ENCODE measurements around the gene EDA.
"Not testable (repeated sequence)": the region's sequence is repeated elsewhere in the genome, so short reads cannot be mapped to it uniquely, and the experiment has no call there.

Gene EDA

DNA sequence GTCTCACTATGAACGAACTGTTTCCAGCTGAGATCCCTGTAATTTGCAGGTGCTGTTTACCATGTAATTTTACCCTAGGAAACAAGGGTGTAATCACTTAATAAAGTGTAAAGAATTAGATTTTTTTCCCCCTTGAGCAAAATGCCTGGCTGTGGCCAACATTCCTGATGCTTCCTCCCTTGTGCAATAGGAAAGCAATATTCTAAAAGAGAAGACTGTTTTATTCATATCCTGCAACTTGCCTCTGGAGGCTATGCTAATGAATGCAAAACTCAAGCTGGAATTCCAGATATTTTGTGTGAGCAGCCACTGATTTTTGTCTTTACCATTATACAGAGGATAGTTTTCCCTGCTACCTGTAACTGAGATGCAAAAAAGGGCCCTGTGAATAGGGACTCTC, 335.8 kb downstream of the EDA start:
- no peak overlapping the region for H3K27ac ChIP-seq (ENCODE audit: low read depth, low read length)
- no peak overlapping the region for H3K4me3 ChIP-seq (ENCODE audit: low read length)
- H3K9ac ChIP-seq (ENCODE audit: low read depth, low read length), result no peak overlapping the region
- H3K4me1 ChIP-seq (ENCODE audit: insufficient read depth, low read length), result no peaks in the 10 kb centered on the region
- 90% methylated on average over 1 of the region's 1 CpG for WGBS
- H3K9me3 ChIP-seq (ENCODE audit: insufficient read depth, low read depth, low read length), result no peaks in the 10 kb centered on the region
- H3K36me3 ChIP-seq (ENCODE audit: insufficient read depth, low read length), result no peaks in the 10 kb centered on the region
- no peaks in the 10 kb centered on the region for H3K27me3 ChIP-seq (ENCODE audit: insufficient read depth, low read length)

DNA sequence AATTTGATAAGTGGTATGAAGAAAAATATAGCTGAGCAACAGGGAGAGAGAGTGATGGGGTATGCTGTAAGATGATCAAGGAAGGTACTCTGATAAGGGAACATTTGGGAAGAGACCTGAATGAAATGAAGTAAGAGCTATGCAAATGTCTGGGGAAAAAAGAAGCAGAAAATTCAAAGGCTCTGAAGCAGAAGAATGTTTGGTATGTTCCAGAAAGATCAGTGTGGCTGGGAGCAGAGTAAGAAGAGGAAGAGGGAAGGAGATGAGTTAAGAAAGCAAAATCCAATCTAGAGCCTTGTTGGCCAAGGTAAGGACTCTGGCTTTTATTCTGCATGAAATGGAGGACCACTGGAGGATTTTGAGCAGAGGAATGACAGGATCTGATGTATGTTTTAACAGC, 343.8 kb downstream of the EDA start:
- no peak overlapping the region for H3K27ac ChIP-seq (ENCODE audit: low read depth, low read length)

DNA sequence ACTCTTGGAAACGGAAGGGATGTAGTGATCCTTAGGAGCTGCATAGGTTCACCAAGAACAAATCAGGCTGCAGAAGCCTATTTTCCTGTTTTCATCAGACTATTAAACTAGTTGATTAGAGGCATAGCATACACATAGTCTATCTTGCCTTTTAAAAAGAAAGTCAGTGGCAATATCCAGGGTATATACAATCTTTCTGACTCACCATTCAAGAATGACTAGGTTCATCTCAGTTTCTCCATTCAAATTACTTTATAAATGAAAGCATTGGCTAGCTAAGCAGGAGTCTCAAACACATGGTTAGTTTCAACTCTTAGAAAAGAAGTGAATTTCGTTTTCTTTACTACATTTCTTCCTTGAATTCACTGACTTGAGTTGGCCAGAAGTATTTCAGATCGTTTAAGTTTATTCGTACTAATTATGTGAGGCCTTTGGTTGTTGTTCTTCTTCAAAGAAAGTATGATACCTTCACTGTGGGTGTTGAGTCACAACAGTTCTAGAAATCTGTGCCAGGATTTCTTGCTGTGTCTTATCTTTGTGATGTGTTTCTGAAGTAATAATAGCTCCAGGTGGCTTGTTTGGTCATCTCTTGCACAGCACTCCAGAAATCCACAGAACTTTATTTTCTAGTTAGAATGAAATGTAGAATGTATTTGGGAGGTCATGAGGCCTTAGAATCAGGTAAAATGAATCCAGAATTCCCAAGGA, 345.6 kb downstream of the EDA start:
- peaks cover 9% of the 10 kb centered on the region; the same call in 1 of the 2 replicates for H3K4me1 ChIP-seq (ENCODE audit: insufficient read depth, low read length)
- no peaks in the 10 kb centered on the region for H3K36me3 ChIP-seq (ENCODE audit: insufficient read depth, low read length)
- no peak overlapping the region for H3K9ac ChIP-seq (ENCODE audit: low read depth, low read length)
- H3K27ac ChIP-seq (ENCODE audit: low read depth, low read length), result no peak overlapping the region
- WGBS, result 84% methylated on average over 4 of the region's 4 CpGs
- H3K4me3 ChIP-seq (ENCODE audit: low read length), result no peak overlapping the region
- no peaks in the 10 kb centered on the region for H3K9me3 ChIP-seq (ENCODE audit: insufficient read depth, low read depth, low read length)
- H3K27me3 ChIP-seq (ENCODE audit: insufficient read depth, low read length), result no peaks in the 10 kb centered on the region

More for the DNA sequence above, 343.8 kb downstream of the EDA start:
- H3K9ac ChIP-seq (ENCODE audit: low read depth, low read length), result no peak overlapping the region
- no peak overlapping the region for H3K4me3 ChIP-seq (ENCODE audit: low read length)
- H3K36me3 ChIP-seq (ENCODE audit: insufficient read depth, low read length), result no peaks in the 10 kb centered on the region
- H3K4me1 ChIP-seq (ENCODE audit: insufficient read depth, low read length), result peaks cover 9% of the 10 kb centered on the region; the same call in 1 of the 2 replicates
- H3K9me3 ChIP-seq (ENCODE audit: insufficient read depth, low read depth, low read length), result no peaks in the 10 kb centered on the region
- no peaks in the 10 kb centered on the region for H3K27me3 ChIP-seq (ENCODE audit: insufficient read depth, low read length)

DNA sequence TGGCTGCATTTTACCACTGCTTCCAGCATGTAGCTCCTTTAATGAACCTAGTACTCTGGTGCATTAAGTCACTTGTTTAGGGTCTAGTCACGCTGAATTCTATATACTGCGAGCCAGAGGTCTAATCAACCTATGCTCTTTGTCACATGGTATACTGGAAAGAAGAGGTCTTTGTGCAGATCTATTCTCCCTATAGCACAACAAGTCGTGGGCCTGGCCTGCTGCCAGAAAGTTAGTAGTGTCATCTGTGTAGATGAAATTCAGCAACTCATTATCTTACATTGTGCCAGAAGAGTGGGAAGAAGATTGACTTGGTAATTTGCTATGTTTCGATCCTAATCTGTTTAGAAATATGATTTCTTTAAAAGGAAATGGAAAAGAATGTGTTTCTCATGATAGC, 353.0 kb downstream of the EDA start:
- 100% methylated on average over 2 of the region's 4 CpGs for WGBS

DNA sequence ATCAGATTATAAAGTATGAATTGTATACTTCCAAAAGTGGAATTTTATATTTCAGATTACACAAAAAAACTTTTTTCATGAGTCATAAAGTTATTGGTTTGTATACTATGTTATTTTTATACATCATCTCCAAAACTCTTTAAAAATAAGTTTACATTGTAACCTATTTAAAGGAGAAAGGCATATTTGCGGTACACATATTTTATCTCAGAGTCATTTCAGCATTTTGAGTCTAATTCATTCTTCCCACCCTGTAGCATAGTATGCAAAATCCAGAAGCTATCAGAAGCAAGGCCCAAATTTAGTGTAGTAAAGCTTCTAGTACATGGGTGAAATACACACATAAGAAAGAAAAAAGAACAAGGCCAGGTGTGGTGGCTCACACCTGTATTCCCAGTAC, 353.5 kb downstream of the EDA start:
- no peaks in the 10 kb centered on the region for H3K9me3 ChIP-seq (ENCODE audit: insufficient read depth, low read depth, low read length)
- H3K36me3 ChIP-seq (ENCODE audit: insufficient read depth, low read length), result no peaks in the 10 kb centered on the region
- WGBS, result no CpG with 5 or more reads among the region's 1 CpG
- H3K9ac ChIP-seq (ENCODE audit: low read depth, low read length), result no peak overlapping the region
- no peaks in the 10 kb centered on the region for H3K4me1 ChIP-seq (ENCODE audit: insufficient read depth, low read length)
- H3K27me3 ChIP-seq (ENCODE audit: insufficient read depth, low read length), result no peaks in the 10 kb centered on the region
- H3K4me3 ChIP-seq (ENCODE audit: low read length), result no peak overlapping the region
- H3K27ac ChIP-seq (ENCODE audit: low read depth, low read length), result no peak overlapping the region

More for the DNA sequence above, 353.0 kb downstream of the EDA start:
- H3K27ac ChIP-seq (ENCODE audit: low read depth, low read length), result no peak overlapping the region
- no peaks in the 10 kb centered on the region for H3K27me3 ChIP-seq (ENCODE audit: insufficient read depth, low read length)
- H3K9ac ChIP-seq (ENCODE audit: low read depth, low read length), result no peak overlapping the region
- H3K4me3 ChIP-seq (ENCODE audit: low read length), result no peak overlapping the region
- H3K36me3 ChIP-seq (ENCODE audit: insufficient read depth, low read length), result no peaks in the 10 kb centered on the region
- H3K9me3 ChIP-seq (ENCODE audit: insufficient read depth, low read depth, low read length), result no peaks in the 10 kb centered on the region
- H3K4me1 ChIP-seq (ENCODE audit: insufficient read depth, low read length), result no peaks in the 10 kb centered on the region

DNA sequence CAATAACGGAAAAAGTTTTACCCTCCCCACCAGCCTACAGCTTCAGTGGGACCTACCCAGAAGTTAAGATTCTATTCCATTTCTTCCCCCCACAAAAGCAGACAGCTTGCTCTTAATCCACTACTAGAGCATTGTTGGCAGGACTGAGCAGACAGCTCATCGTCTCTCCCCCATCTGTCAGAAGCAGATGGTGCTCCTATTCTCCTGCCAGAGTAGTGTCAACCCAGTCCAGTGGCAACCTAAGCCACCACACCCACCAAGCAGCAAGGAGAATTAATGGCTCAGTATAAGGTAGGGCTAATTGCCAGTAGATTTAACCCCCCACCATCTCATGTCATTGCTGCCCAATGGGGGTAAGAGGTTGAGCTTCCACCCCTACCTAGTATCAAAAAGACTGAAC, 371.8 kb downstream of the EDA start:
- Histone ChIP-seq H3K9ac (ENCODE audit: low read depth, low read length) (no peak overlapping the region), H3K4me1 (ENCODE audit: insufficient read depth, low read length) (no peaks in the 10 kb centered on the region), H3K36me3 (ENCODE audit: insufficient read depth, low read length) (no peaks in the 10 kb centered on the region), H3K9me3 (ENCODE audit: insufficient read depth, low read depth, low read length) (no peaks in the 10 kb centered on the region), H3K4me3 (ENCODE audit: low read length) (no peak overlapping the region), H3K27ac (ENCODE audit: low read depth, low read length) (no peak overlapping the region), H3K27me3 (ENCODE audit: insufficient read depth, low read length) (no peaks in the 10 kb centered on the region)
- 85% methylated on average over 2 of the region's 2 CpGs for WGBS

DNA sequence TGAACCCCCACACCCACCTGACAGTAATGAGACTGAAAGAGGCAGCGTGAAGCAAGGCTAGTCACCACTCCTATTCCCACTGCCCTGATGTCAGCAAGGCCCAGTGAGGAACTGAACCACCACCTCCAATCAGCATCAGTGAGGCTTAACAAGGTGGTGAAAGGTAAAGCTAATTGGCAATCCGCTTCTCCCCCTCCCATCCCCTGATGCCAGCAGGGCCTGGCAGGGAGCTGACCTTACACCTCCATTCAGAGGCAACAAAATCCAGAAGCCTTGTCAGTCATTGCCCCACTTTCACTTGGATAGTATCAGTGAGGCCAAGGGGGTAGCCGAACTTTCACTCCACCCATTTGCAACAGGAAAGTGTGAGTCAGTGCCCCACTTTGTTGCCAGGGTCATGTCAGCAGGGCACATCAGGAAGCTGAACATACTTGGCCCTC, 373.1 kb downstream of the EDA start:
- no peak overlapping the region for H3K4me3 ChIP-seq (ENCODE audit: low read length)
- no peaks in the 10 kb centered on the region for H3K9me3 ChIP-seq (ENCODE audit: insufficient read depth, low read depth, low read length)
- H3K4me1 ChIP-seq (ENCODE audit: insufficient read depth, low read length), result no peaks in the 10 kb centered on the region
- WGBS, result 92% methylated on average over 3 of the region's 3 CpGs
- H3K27ac ChIP-seq (ENCODE audit: low read depth, low read length), result no peak overlapping the region
- no peaks in the 10 kb centered on the region for H3K27me3 ChIP-seq (ENCODE audit: insufficient read depth, low read length)
- H3K9ac ChIP-seq (ENCODE audit: low read depth, low read length), result no peak overlapping the region
- H3K36me3 ChIP-seq (ENCODE audit: insufficient read depth, low read length), result no peaks in the 10 kb centered on the region

DNA sequence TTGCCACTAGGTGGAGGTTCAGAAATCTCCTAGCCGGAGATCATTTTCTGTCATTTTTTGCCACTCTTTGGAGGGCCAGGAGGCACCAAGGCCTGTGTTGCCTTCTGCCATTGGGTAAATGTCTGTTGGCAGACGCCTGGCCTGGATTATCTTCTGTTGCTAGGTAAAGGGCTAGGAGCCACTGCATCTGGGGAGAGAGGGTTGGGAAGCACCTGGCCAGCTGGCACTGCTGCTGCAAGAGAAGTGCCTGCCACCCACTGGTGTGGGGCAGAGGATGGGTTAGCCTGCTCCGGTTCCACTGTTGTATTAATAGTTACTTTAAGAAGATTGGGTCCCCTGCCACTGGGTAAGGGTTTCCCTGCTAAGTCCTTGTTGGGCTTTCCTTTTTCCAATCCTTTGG, 375.8 kb downstream of the EDA start:
- WGBS, result 91% methylated on average over 3 of the region's 3 CpGs
- Histone ChIP-seq H3K4me1 (ENCODE audit: insufficient read depth, low read length) (no peaks in the 10 kb centered on the region), H3K27me3 (ENCODE audit: insufficient read depth, low read length) (no peaks in the 10 kb centered on the region), H3K27ac (ENCODE audit: low read depth, low read length) (no peak overlapping the region), H3K36me3 (ENCODE audit: insufficient read depth, low read length) (no peaks in the 10 kb centered on the region), H3K9ac (ENCODE audit: low read depth, low read length) (no peak overlapping the region), H3K4me3 (ENCODE audit: low read length) (no peak overlapping the region), H3K9me3 (ENCODE audit: insufficient read depth, low read depth, low read length) (no peaks in the 10 kb centered on the region)

DNA sequence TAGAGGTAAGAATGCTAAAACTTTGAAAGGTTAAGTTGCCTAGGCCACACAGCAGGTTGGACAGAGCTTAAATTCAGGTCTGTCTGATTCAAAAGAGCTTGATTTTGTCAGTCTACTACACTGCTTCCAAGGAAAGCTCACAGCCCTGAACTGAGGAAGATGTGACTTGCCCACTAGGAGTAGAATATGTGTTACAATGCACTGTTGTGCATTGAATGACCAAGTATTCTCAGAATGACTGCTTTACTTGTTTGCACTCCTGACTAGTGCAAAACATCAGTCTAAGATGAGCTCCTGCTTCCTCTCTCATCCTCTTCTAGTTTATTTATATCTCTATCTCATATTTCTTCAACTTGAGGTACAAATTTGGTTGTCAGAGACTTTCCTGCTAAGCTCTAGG, 377.6 kb downstream of the EDA start:
- no peak overlapping the region for H3K9ac ChIP-seq (ENCODE audit: low read depth, low read length)
- H3K27ac ChIP-seq (ENCODE audit: low read depth, low read length), result no peak overlapping the region
- no peaks in the 10 kb centered on the region for H3K27me3 ChIP-seq (ENCODE audit: insufficient read depth, low read length)
- H3K4me3 ChIP-seq (ENCODE audit: low read length), result no peak overlapping the region
- no peaks in the 10 kb centered on the region for H3K9me3 ChIP-seq (ENCODE audit: insufficient read depth, low read depth, low read length)
- H3K4me1 ChIP-seq (ENCODE audit: insufficient read depth, low read length), result no peaks in the 10 kb centered on the region
- no peaks in the 10 kb centered on the region for H3K36me3 ChIP-seq (ENCODE audit: insufficient read depth, low read length)

DNA sequence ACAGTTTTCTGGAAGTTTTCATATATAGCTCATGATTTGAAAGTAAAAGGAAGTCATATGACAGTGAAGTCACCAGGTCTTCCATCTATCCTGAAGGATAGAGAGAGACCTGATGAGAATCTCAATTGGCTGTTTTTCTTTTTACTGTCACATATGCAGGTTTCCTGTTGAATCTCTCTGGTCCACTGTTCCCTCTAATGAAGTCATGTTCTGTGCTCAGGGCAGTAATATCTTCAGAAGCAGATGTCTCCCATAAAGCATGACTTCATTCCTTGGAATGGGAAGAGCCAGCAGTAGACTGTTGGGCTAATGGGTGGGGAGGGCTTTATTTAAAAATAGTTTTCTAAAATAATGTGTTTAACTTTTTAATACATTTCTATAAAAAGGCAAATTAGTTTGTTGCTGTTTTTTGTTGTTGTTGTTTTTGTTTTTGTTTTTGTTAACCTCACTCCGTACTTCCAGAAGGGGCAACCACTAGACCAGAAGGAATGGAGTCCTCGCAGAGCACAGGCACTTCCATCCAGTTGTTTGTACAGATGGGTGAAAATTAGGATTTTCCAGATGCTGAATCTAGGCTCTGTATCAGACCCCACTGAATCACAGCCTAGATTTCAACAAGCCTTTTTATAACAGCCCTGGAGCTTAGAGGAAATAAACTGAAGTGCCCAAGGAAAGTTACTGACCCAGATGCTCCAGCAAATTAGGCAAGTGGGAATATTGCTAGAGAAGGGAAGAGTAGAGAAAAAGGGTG, 379.6 kb downstream of the EDA start:
- Histone ChIP-seq H3K4me1 (ENCODE audit: insufficient read depth, low read length) (no peaks in the 10 kb centered on the region), H3K36me3 (ENCODE audit: insufficient read depth, low read length) (no peaks in the 10 kb centered on the region), H3K9ac (ENCODE audit: low read depth, low read length) (no peak overlapping the region), H3K9me3 (ENCODE audit: insufficient read depth, low read depth, low read length) (no peaks in the 10 kb centered on the region), H3K4me3 (ENCODE audit: low read length) (no peak overlapping the region), H3K27me3 (ENCODE audit: insufficient read depth, low read length) (no peaks in the 10 kb centered on the region), H3K27ac (ENCODE audit: low read depth, low read length) (no peak overlapping the region)
- WGBS, result 92% methylated on average over 1 of the region's 2 CpGs

DNA sequence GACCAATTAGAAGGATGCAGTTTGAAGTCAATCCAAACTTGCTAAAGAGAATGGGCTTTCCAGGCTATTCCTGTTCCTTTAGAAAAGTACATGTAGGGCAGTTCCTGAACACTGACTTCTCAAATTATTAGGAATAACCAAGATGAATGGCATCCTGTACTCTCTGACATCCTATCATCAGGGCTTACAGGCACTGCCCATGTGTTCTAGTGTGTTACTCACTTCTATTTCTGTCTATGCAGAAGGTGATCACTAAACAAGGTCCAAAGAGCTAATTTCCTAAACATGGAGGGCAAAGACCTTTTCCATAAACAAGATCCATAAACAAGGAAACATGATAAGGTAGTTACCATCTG, 380.2 kb downstream of the EDA start:
- no peaks in the 10 kb centered on the region for H3K36me3 ChIP-seq (ENCODE audit: insufficient read depth, low read length)
- no peak overlapping the region for H3K4me3 ChIP-seq (ENCODE audit: low read length)
- no peaks in the 10 kb centered on the region for H3K27me3 ChIP-seq (ENCODE audit: insufficient read depth, low read length)
- no peak overlapping the region for H3K9ac ChIP-seq (ENCODE audit: low read depth, low read length)
- no peaks in the 10 kb centered on the region for H3K9me3 ChIP-seq (ENCODE audit: insufficient read depth, low read depth, low read length)
- no peak overlapping the region for H3K27ac ChIP-seq (ENCODE audit: low read depth, low read length)
- no peaks in the 10 kb centered on the region for H3K4me1 ChIP-seq (ENCODE audit: insufficient read depth, low read length)

DNA sequence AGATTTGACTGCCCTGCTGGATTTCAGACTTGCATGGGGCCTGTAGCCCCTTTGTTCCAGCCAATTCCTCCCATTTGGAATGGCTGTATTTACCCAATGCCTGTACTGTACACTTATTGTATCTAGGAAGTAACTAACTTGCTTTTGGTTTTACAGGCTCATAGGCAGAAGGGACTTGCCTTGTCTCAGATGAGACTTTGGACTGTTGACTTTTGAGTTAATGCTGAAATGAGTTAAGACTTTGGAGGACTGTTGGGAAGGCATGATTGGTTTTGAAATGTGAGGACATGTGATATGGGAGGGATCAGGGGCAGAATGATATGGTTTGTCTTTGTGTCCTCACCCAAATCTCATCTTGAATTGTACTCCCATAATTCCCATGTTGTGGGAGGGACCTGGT, 382.4 kb downstream of the EDA start:
- H3K27ac ChIP-seq (ENCODE audit: low read depth, low read length); H3K27me3 ChIP-seq (ENCODE audit: insufficient read depth, low read length); H3K9ac ChIP-seq (ENCODE audit: low read depth, low read length); H3K36me3 ChIP-seq (ENCODE audit: insufficient read depth, low read length); H3K4me1 ChIP-seq (ENCODE audit: insufficient read depth, low read length); H3K4me3 ChIP-seq (ENCODE audit: low read length); H3K9me3 ChIP-seq (ENCODE audit: insufficient read depth, low read depth, low read length): not testable (repeated sequence)

All from HUES64 (cell line).